Body of pancreas (tissue), 4 donors: ENCODE measurements around the gene OBI1. TPM values are rescaled to one million over a fixed set of nuclear protein-coding genes. Genes with fewer than 3 reads are reported as not detected.
"Not testable (repeated sequence)": the region's sequence is repeated elsewhere in the genome, so short reads cannot be mapped to it uniquely, and the experiment has no call there.

ENCODE experiments used
- ATAC-seq: fragments of 150-250 bp; one replicate; pipeline ENCODE4 v1.9.1; 2016
- DNase-seq, 4 donors: peaks; one replicate each; pipeline ENCODE4 v3.0.0-alpha.2; 2019
- H3K27ac ChIP-seq, 4 donors: fragments of 200-600 bp; sonication (generic); 1 replicate in 3 of 4; 2 replicates in 1 of 4; pipeline versions ENCODE4 v1.5.1 to v1.6.1; 2016 to 2019; ENCODE audit warnings: mild to moderate bottlenecking in 1 of 4, mixed read lengths in 1 of 4, moderate library complexity in 1 of 4
- H3K27me3 ChIP-seq, 2 donors: fragments of 200-600 bp; sonication (generic); one replicate each; pipeline ENCODE4 v1.6.0; 2016; ENCODE audit warnings: mild to moderate bottlenecking in 1 of 2
- H3K36me3 ChIP-seq, 2 donors: fragments of 200-600 bp; sonication (generic); replicated peaks in 1 of 2; 2 replicates each; pipeline ENCODE4 v1.5.1; 2016; ENCODE audit warnings: low read depth in 2 of 2; ENCODE audit not compliant: insufficient read depth in 1 of 2
- H3K4me1 ChIP-seq: fragments of 200-600 bp; sonication (generic); one replicate; pipeline ENCODE4 v1.6.0; 2016
- H3K4me3 ChIP-seq, 2 donors: fragments of 200-600 bp; sonication (generic); 1 replicate in 1 of 2; 2 replicates in 1 of 2; pipeline ENCODE4 v1.5.1; 2016 to 2019
- H3K9me3 ChIP-seq, 3 donors: fragments of 200-600 bp; sonication (generic); 1 replicate in 2 of 3; 2 replicates in 1 of 3; pipeline ENCODE4 v1.5.1; 2016
- POLR2A ChIP-seq, 3 donors: fragments of 450-650 bp; IDR thresholded peaks; one replicate each; pipeline ENCODE4 v1.6.1; 2016; ENCODE audit warnings: antibody characterized with exemption in 3 of 3, mild to moderate bottlenecking in 2 of 3
- WGBS, 2 donors: methylation state at CpG; one replicate each; pipeline ENCODE4 v1.1.5; 2017; 5-methylcytosine and 5-hydroxymethylcytosine counted together
- intact Hi-C: fragments of 100-400 bp; cut with DNase I; formaldehyde crosslinking; loops from one replicate; pipeline ENCODE4 v1.15.1; 2023
- total RNA-seq, 2 donors: library from RNA; depleted of rRNA; stranded (reverse); fragments of >200 nt; gene quantifications; one replicate each; pipeline ENCODE4 v1.1.0, GENCODE V29; 2016
- TF ChIP-seq, protein P1 (sequence below), 7 experiments: fragments of 450-650 bp in 4 of 7; fragments of 200-600 bp in 3 of 7; sonication (generic) in 3 of 7; IDR thresholded peaks; one replicate each; pipeline ENCODE4 v1.5.1; 2016 to 2019; ENCODE audit warnings: antibody characterized with exemption in 7 of 7

OBI1 gene
- total RNA-seq, 2 donors from 2014 or later, result 3.3 to 8.6 TPM

DNA sequence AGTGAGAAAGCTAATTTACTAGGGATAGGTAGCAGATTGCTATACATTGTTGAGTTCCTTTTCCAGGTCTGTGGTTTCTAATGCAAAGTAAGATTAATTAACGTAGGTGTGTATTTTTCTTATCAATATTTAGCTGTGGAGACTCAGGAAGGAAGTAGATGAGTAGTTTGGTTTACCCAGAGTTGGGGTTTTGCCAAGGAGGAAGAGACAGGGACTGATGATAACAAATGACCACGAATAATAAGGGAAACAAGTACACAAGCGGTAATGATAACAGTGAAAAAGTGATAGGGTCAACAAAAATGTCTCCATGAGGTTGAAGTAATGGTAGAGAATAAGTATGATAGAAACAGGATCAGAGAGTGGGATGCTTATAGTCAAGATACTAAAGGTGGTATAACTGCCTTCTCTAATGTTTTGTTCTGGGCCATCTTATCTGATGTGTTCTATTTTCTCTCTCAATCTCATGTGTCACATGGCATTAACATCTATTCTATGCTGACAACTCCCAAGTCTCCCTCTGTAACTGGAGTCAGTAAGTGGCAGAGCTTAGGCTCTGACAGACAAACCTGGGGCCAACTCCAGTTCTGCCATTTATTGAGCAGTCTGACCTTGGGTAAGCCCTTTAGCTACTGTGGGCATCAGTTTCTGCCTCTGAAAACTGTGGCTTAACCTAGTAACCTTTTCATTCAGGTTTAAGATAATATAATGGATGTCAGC, 8.8 kb downstream of the OBI1 start:
- ATAC-seq, result no peak
- intact Hi-C loops, result no loop called here
- Histone ChIP-seq H3K9me3 (no peaks in the 10 kb centered on the region), H3K4me1 (peaks cover 16% of the 10 kb centered on the region), H3K27ac (no peak overlapping the region), H3K4me3 (no peak overlapping the region), H3K27me3 (no peaks in the 10 kb centered on the region), H3K36me3 (no peaks in the 10 kb centered on the region)
- no peak for DNase-seq
- TF ChIP-seq POLR2A (IDR thresholded peaks at IDR 0.05), result no peak
- TF ChIP-seq, protein P1, sequence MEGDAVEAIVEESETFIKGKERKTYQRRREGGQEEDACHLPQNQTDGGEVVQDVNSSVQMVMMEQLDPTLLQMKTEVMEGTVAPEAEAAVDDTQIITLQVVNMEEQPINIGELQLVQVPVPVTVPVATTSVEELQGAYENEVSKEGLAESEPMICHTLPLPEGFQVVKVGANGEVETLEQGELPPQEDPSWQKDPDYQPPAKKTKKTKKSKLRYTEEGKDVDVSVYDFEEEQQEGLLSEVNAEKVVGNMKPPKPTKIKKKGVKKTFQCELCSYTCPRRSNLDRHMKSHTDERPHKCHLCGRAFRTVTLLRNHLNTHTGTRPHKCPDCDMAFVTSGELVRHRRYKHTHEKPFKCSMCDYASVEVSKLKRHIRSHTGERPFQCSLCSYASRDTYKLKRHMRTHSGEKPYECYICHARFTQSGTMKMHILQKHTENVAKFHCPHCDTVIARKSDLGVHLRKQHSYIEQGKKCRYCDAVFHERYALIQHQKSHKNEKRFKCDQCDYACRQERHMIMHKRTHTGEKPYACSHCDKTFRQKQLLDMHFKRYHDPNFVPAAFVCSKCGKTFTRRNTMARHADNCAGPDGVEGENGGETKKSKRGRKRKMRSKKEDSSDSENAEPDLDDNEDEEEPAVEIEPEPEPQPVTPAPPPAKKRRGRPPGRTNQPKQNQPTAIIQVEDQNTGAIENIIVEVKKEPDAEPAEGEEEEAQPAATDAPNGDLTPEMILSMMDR (IDR thresholded peaks at IDR 0.05), result no peak
- 20 to 27% methylated on average over 3 of the region's 3 CpGs for WGBS, 2 donors

DNA sequence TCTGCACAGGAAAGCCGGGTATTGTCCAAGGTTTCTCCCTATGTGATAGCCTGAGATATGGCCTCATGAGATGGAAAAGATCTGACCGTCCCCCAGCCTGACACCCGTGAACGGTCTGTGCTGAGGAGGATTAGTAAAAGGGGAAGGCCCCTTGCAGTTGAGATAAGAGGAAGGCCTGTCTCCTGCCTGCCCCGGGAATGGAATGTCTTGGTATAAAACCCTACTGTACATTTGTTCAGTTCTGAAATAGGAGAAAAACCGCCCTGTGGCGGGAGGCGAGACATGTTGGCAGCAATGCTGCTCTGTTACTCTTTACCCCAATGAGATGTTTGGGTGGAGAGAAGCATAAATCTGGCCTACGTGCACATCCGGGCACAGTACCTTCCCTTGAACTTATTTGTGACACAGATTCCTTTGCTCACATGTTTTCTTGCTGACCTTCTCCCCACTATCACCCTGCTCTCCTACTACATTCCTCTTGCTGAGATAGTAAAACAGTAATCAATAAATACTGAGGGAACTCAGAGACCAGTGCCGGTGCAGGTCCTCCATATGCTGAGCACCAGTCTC, 11.8 kb downstream of the OBI1 start:
- intact Hi-C loops, H3K9me3 ChIP-seq, DNase-seq, H3K27ac ChIP-seq, H3K4me3 ChIP-seq, H3K27me3 ChIP-seq, H3K36me3 ChIP-seq, ATAC-seq: not testable (repeated sequence)
- 46 to 53% methylated on average over 10 to 11 of the region's 11 CpGs for WGBS, 2 donors
- peaks cover 16% of the 10 kb centered on the region for H3K4me1 ChIP-seq

DNA sequence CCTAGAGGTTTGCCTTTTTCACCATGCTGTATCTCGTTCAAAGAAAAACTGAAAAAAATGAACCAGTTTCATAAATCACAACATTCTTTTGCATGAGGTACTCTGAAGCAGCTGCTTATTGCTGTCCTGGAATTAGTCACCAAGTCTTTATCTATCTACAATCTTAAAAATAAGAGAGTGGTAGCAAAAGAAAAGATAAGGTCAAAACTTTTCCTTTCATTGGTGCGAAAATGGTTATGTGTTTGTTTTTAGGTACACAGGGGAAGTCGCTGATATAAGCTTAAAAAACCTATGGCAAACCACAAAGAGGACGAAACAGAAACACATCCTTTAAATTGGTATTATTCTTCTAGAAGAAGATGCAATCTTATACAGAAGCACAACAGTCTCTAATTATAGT, 20.7 kb downstream of the OBI1 start:
- no peak overlapping the region for H3K4me3 ChIP-seq
- H3K36me3 ChIP-seq, result peaks cover 0 to 12% of the 10 kb centered on the region in 2 donors
- H3K27ac ChIP-seq, result no peak overlapping the region
- H3K4me1 ChIP-seq, result no peaks in the 10 kb centered on the region
- intact Hi-C loops, result no loop called here
- TF ChIP-seq, protein P1 (IDR thresholded peaks at IDR 0.05), result no peak
- no peak for TF ChIP-seq POLR2A (IDR thresholded peaks at IDR 0.05)
- no peaks in the 10 kb centered on the region for H3K27me3 ChIP-seq
- no peaks in the 10 kb centered on the region for H3K9me3 ChIP-seq
- ATAC-seq (no peak), DNase-seq (no peak)
- 90 to 91% methylated on average over 4 of the region's 4 CpGs for WGBS, 2 donors

DNA sequence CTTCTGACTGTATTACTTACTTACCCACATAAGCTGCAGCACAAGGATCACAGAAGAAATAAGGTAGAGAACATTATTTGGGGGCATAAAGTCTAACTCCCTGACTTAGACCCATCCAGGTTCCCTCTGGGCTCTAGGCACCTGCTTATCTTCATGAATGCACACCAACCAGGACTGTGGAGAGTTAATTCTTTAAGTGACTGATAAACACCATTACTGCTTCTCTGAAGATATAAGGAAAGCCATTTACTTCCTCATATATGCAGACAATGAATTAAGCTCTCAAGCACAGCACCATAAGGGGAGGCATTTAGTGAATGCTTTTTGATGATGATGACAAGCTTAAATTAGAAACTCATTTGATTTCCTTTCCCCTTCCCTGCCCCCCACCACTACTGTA, 22.5 kb downstream of the OBI1 start:
- Histone ChIP-seq H3K27me3 (no peaks in the 10 kb centered on the region), H3K4me1 (no peaks in the 10 kb centered on the region), H3K27ac (no peak overlapping the region), H3K36me3 (peaks cover 0 to 12% of the 10 kb centered on the region in 2 donors), H3K4me3 (no peak overlapping the region), H3K9me3 (no peaks in the 10 kb centered on the region)
- intact Hi-C loops, result no loop called here
- DNase-seq, result no peak
- TF ChIP-seq, protein P1 (IDR thresholded peaks at IDR 0.05), result no peak
- TF ChIP-seq POLR2A (IDR thresholded peaks at IDR 0.05), result no peak
- ATAC-seq, result no peak

DNA sequence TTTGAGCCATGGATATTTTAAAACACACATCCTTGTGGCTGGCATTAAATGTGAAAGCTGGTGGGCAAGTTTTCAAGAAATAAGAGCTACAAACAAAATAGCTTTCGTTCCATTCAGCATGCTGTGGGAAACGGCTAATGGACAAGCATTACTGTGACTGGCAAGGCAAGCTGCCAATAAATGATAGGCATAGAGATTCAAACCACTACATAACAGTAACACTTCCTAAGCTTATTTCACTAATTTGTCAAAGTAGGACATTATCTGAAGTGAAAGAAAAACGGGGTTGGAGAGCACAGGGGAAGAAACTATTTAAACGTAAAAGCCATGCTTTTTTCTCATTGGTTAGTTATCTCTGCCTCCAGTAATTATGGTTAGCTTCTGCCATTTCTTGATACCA, 26.0 kb downstream of the OBI1 start:
- intact Hi-C loops, result no loop called here
- WGBS, 2 donors, result 87 to 89% methylated on average over 4 of the region's 4 CpGs
- DNase-seq, result no peak
- Histone ChIP-seq H3K27me3 (no peaks in the 10 kb centered on the region), H3K27ac (no peak overlapping the region), H3K9me3 (no peaks in the 10 kb centered on the region), H3K4me3 (no peak overlapping the region), H3K36me3 (no peaks in the 10 kb centered on the region), H3K4me1 (no peaks in the 10 kb centered on the region)
- no peak for TF ChIP-seq POLR2A (IDR thresholded peaks at IDR 0.05)
- TF ChIP-seq, protein P1 (IDR thresholded peaks at IDR 0.05), result no peak
- no peak for ATAC-seq
